Activated B cell treated with CpG ODN at 0.5 μM for 24 hours (primary cell): Measurements from ENCODE around the gene RMND1. TPM values are rescaled to one million over a fixed set of nuclear protein-coding genes. Genes with fewer than 3 reads are reported as not detected.

ENCODE experiments used
- ATAC-seq: fragments of 200-7000 bp; cut with Tn5 transposase; one replicate; pipeline ENCODE4 v1.10.0; 2021; ENCODE audit warnings: low read depth, mild to moderate bottlenecking, moderate library complexity
- CTCF ChIA-PET: fragments of 350-600 bp; sonication (Branson Sonifier 250); formaldehyde crosslinking; loops from one replicate; lab custom pipeline; 2021; ENCODE audit warnings: antibody characterized with exemption; lab: Charles Lee
- POLR2A ChIA-PET: fragments of 350-600 bp; sonication (Branson Sonifier 250); formaldehyde crosslinking; loops from one replicate; lab custom pipeline; 2021; ENCODE audit warnings: antibody characterized with exemption; lab: Charles Lee
- DNase-seq: peaks from one replicate; pipeline ENCODE4 v3.0.0; 2022
- H3K27ac Mint-ChIP-seq: one replicate; pipeline ENCODE4 v1.8.0; 2020; ENCODE audit warnings: mixed read lengths
- H3K27me3 Mint-ChIP-seq: one replicate; pipeline ENCODE4 v1.8.0; 2021; ENCODE audit warnings: mixed read lengths
- H3K36me3 Mint-ChIP-seq: one replicate; pipeline ENCODE4 v1.8.0; 2021; ENCODE audit warnings: low read depth, mixed read lengths
- H3K4me1 Mint-ChIP-seq: one replicate; pipeline ENCODE4 v1.8.0; 2021; ENCODE audit warnings: mixed read lengths
- H3K4me3 Mint-ChIP-seq: one replicate; pipeline ENCODE4 v1.8.0; 2020; ENCODE audit warnings: mild to moderate bottlenecking, mixed read lengths
- H3K9me3 Mint-ChIP-seq: one replicate; pipeline ENCODE4 v1.8.0; 2020; ENCODE audit warnings: mixed read lengths
- intact Hi-C: fragments of 100-400 bp; cut with micrococcal nuclease; formaldehyde crosslinking; loops from one replicate; pipeline ENCODE4 v1.15.1; 2024
- total RNA-seq: library from RNA; stranded (reverse); gene quantifications from 2 replicates; pipeline ENCODE4 v1.2.3, GENCODE V29; 2022
- TF ChIP-seq, protein P1 (sequence below): fragments of 200-600 bp; IDR thresholded peaks from one replicate; pipeline ENCODE4 v1.8.0; 2022; ENCODE audit warnings: antibody characterized with exemption, mild to moderate bottlenecking

RMND1 gene
- total RNA-seq, 1 donor from 2014 or later: 17.1 TPM

DNA sequence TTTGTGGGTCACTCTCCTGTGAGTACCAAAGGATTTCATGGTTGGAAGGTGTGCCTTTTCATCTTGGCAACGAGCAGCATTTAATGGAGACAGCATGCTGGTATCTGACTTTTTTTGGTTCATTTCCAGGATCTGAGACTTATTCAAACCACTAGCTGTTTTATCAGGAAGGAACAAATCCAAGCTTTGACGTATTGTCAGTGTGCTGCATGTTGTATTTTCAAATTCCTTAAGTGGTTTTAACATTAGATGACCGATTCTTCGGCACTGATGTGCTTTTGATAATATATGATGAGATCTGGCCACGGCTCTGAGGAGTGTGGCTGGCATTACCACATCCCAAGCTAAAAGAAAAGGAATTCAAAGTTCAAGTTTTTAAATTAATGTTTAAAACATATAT, 6.4 kb downstream of the RMND1 start:
- Mint-ChIP-seq H3K27ac (no peak overlapping the region), H3K9me3 (no peaks in the 10 kb centered on the region), H3K36me3 (peaks cover 16% of the 10 kb centered on the region), H3K27me3 (no peaks in the 10 kb centered on the region), H3K4me1 (peaks cover 11% of the 10 kb centered on the region), H3K4me3 (no peak overlapping the region)
- ChIA-PET CTCF (interaction anchor here (1.7 kb wide), 1 partner anchor 121 kb away, joined by 4 read pairs; no protein-coding TSS in a partner anchor), POLR2A (no interaction called here)
- DNase-seq (no peak), ATAC-seq (no peak)
- intact Hi-C loops: no loop called here
- TF ChIP-seq, protein P1, sequence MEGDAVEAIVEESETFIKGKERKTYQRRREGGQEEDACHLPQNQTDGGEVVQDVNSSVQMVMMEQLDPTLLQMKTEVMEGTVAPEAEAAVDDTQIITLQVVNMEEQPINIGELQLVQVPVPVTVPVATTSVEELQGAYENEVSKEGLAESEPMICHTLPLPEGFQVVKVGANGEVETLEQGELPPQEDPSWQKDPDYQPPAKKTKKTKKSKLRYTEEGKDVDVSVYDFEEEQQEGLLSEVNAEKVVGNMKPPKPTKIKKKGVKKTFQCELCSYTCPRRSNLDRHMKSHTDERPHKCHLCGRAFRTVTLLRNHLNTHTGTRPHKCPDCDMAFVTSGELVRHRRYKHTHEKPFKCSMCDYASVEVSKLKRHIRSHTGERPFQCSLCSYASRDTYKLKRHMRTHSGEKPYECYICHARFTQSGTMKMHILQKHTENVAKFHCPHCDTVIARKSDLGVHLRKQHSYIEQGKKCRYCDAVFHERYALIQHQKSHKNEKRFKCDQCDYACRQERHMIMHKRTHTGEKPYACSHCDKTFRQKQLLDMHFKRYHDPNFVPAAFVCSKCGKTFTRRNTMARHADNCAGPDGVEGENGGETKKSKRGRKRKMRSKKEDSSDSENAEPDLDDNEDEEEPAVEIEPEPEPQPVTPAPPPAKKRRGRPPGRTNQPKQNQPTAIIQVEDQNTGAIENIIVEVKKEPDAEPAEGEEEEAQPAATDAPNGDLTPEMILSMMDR: no peak

DNA sequence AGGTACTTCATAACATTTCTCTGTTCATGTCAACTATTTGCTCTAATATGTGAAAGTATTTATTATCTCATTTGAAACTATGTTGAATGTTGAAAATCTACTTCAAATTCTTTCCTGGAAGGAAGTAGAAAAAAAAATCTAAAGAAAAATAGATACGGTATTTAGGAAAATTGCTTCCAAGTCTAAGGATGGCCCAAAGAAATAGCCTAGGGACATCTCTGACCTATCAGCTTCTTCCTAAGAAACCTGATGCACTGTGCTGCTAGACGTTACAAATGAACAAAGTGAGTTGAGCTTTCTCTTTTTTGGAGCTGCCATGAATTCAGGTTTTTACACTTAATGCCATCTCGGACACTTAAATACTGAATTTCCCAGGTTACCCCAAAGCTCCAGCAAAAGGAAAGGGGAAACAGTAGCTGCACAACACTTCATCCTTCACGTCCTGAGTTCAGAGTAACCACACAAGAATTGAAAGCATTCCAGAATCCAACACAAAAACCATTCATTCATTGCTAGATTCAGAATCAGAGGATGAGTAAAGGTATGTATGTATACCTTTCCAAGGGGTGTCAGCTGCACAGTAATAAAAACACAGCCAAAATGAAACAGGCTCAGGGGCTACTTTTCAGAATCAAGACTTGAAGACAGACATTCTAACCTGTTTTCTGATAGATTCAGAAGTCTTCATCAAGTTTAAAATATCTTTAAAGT, 7.9 kb downstream of the RMND1 start:
- no peak overlapping the region for H3K27ac Mint-ChIP-seq
- H3K4me1 Mint-ChIP-seq: peaks cover 12% of the 10 kb centered on the region
- H3K36me3 Mint-ChIP-seq: peaks cover 15% of the 10 kb centered on the region
- ChIA-PET POLR2A (no interaction called here), CTCF (interaction anchor here (1.7 kb wide), 1 partner anchor 120 kb away, joined by 4 read pairs; no protein-coding TSS in a partner anchor)
- no peaks in the 10 kb centered on the region for H3K27me3 Mint-ChIP-seq
- intact Hi-C loops: no loop called here
- TF ChIP-seq, protein P1: no peak
- DNase-seq (no peak), ATAC-seq (no peak)
- no peak overlapping the region for H3K4me3 Mint-ChIP-seq
- H3K9me3 Mint-ChIP-seq: no peaks in the 10 kb centered on the region

DNA sequence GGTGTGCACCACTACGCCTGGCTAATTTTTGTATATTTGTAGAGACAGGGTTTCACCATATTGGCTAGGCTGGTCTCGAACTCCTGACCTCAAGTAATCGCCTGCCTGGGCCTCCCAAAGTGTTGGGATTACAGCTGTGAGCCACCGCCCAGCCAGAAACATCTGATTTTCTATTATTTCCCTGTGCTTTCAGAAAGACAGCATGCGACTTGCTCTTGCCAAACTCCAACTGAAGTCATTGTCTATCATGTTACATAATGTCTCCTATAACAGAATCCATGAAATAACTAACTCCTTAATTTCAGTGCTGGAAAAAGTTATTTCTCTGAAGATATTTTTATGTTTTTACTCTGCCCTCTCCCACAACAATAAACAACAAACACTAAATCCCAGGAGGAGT, 8.5 kb downstream of the RMND1 start:
- POLR2A ChIA-PET: interaction anchor here (2.5 kb wide), 1 partner anchor 8 kb away, joined by 12 read pairs; the partner anchor contains the start of gene RMND1
- Mint-ChIP-seq H3K4me1 (peaks cover 12% of the 10 kb centered on the region), H3K36me3 (peaks cover 15% of the 10 kb centered on the region)

DNA sequence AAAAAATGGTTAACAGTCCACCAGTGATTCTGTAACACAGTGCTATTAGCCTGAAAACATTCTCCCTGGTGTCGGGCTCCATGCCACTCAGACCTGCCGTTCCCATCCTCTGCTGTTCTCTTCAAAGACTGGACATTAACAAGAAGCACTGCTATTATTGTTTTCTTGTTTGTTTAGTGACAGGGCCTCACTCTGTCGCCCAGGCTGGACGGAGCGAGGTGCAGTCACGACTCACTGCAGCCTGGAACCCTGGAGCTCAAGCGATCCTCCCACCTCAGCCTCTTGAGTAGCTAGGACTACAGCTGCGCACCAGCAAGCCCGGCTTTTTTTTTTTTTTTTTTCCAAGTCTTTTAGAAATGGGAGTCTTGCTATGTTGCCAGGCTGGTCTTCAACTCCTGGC, 9.6 kb downstream of the RMND1 start:
- Mint-ChIP-seq H3K36me3 (peaks cover 20% of the 10 kb centered on the region), H3K9me3 (no peaks in the 10 kb centered on the region), H3K4me1 (peaks cover 15% of the 10 kb centered on the region), H3K27ac (no peak overlapping the region), H3K27me3 (no peaks in the 10 kb centered on the region), H3K4me3 (no peak overlapping the region)
- CTCF ChIA-PET: no interaction called here
- TF ChIP-seq, protein P1: no peak
- DNase-seq: no peak
- ATAC-seq: no peak
- POLR2A ChIA-PET: interaction anchor here (2.5 kb wide), 1 partner anchor 9 kb away, joined by 12 read pairs; the partner anchor contains the start of gene RMND1
- intact Hi-C loops: no loop called here

More for the DNA sequence above, 8.5 kb downstream of the RMND1 start:
- no peak overlapping the region for H3K27ac Mint-ChIP-seq
- no peaks in the 10 kb centered on the region for H3K27me3 Mint-ChIP-seq
- no peak for DNase-seq
- ATAC-seq: no peak
- CTCF ChIA-PET: no interaction called here
- intact Hi-C loops: no loop called here
- H3K9me3 Mint-ChIP-seq: no peaks in the 10 kb centered on the region
- H3K4me3 Mint-ChIP-seq: no peak overlapping the region
- TF ChIP-seq, protein P1: no peak

DNA sequence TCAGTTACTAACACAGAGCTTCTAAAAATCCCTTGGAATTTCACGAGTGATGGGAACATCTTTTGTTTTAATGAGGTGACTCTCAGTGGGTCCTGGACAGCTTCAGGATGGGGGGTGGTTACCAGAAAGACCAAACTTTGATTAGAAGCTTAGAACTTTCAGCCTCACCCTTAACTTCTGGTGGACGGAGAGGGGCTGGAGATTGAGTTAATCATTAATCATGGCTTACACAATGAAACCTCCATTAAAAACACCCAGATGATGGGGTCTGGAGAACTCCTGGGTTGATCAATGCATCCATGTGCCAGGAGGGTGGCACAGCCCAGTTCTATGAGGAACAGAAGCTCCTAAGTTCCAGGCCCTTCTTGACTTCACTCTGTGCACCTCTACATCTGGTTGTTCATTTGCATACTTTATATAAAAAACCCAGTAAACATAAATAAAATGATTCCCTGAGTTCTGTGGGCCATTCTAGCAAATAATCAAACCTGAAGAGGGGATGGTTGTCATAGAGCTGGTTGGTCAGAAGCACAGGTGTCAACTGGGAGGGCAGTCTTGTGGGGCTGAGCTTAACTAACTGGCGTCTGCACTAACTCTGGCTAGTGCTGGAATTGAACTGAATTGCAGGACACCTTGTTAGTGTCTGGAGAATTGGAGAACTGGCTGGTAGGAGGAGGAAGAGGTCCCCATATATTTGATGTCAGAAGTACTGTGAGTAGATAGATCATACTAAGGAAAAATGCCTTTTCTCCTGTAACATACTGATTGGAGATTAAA, 10.3 kb downstream of the RMND1 start:
- POLR2A ChIA-PET: interaction anchor here (2.5 kb wide), 1 partner anchor 10 kb away, joined by 12 read pairs; the partner anchor contains the start of gene RMND1
- H3K4me1 Mint-ChIP-seq: peaks cover 19% of the 10 kb centered on the region
- H3K36me3 Mint-ChIP-seq: peaks cover 22% of the 10 kb centered on the region
- CTCF ChIA-PET: interaction anchor here (0.9 to 2.0 kb wide), 4 partner anchors 34 to 826 kb away, joined by 3 to 5 read pairs (median 4); no protein-coding TSS in a partner anchor
- no peak overlapping the region for H3K27ac Mint-ChIP-seq
- intact Hi-C loops: loop anchor here (1.0 kb wide), 2 partner anchors 35 to 683 kb away; no protein-coding TSS in a partner anchor
- TF ChIP-seq, protein P1: no peak
- ATAC-seq (no peak), DNase-seq (no peak)
- no peaks in the 10 kb centered on the region for H3K9me3 Mint-ChIP-seq
- H3K27me3 Mint-ChIP-seq: no peaks in the 10 kb centered on the region
- H3K4me3 Mint-ChIP-seq: no peak overlapping the region
